NCI-H146 (cell line): ENCODE results near the gene IQCK.
"Not testable (repeated sequence)": the region's sequence is repeated elsewhere in the genome, so short reads cannot be mapped to it uniquely, and the experiment has no call there.

Source experiments
- DNase-seq: peaks from one replicate; lab custom pipeline; 2025; lab: John Stamatoyannopoulos, UW

The IQCK gene

DNA sequence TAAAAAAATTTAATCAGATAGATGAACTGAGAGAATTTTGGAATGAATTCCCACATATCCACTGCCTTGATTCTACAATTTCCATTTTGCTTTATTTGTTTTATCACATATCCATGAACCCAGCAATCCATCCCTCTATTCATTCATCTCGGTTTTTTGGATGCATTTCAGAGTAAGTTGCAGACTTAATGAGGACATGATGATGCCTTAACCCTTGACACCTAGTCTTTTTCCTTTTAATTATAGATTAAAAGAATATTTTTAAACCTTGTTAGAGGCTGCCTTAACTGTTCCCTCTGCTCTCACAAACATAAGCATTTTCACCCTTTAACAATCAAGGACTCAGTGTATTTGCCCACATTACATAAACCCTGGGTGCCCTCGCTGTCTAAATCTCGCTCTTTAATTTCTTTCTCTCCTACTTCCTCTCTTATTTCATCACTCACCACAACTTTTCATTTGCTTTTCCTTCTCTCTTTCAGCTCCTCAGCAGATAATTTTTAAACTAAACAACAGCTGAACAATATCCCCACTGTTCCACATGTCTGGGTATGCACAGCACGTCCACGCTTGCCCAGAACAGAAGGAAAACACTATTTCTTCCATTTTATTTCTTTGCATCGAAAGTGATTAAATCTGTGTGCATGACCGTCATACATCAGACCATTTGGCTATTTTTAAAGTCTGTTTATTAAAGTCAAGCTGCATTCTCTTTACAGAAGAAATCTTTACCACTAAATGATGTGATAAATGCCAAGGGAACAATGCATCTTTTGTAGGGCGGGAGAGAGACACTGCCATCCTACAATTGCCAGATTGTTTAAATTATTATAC, 39.9 kb downstream of the IQCK start:
- DNase-seq = peak; percentile 66

DNA sequence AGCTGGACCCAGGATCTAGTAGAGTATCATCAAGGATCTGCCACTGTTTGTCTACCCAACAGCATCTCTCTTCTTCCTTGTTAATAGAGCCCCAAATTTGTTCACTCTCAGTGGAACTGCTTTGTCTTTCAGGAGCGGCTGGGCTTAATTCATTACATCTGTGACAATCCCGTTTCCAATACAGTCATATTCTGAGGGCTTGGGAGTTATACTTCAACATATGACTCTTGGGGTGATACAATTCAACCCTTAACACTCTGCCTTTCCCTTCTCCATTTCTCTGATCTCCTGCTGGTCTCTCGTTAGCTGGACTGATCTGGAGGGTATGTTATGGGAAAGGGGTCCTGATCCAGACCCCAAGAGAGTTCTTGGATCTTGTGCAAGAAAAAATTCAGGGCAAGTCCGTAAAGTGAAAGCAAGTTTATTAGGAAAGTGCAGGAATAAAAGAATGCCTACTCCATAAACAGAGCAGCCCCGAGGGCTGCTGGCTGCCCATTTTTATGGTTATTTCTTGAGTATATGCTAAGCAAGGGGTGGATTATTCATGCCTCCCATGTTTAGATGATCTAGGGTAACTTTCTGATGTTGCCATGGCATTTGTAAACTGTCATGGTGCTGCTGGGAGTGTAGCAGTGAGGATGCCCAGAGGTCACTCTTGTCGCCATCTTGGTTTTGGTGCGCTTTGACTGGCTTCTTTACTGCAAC, 42.4 kb downstream of the IQCK start:
- DNase-seq = no peak

DNA sequence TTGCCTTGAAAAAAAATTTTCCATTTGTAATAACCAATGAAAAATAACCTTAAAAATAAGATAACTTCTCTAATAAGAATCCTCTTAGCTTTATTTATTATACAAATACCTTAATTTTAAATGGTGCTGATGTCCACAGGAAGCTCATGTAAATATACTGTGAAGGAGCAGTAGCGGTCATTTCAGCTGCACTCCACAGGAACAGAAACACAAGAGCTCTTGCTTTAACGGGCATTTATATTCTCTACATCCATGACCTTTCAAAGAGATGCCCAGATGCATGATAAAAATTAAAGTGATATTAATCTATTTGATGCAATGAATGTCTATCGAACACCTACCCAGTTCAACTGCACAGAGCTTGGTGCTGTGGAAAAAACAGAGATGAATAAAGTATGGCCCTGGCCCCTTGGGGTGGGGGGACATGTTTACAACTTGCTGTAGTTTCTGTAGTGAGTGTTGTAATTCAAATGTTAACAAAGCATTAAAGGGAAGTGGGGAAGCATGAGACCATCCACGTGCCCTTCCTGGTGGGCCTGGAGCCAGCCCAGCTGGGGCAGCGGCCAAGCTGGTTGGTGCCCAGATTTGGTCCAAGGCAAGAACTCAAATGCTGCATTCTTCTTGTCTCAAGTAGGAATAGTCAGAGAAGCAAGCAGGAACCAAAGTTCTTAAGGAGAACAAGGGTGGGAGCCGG, 47.9 kb downstream of the IQCK start:
- DNase-seq = no peak

DNA sequence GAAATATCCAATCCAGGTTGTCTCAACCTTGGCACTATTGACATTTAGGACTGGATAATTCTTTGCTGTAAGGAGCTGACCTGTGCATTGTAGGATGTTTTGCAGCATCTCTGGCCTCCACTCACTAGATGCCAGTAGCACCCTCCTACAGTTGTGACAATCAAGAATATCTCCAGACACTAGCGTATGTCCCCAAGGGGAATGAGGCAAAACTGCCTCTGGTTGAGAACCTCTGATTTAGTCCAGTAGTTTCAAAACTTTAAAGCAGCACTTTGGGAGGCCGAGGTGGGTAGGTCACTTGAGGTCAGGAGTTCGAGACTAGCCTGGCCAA, 48.4 kb downstream of the IQCK start:
- no peak for DNase-seq

DNA sequence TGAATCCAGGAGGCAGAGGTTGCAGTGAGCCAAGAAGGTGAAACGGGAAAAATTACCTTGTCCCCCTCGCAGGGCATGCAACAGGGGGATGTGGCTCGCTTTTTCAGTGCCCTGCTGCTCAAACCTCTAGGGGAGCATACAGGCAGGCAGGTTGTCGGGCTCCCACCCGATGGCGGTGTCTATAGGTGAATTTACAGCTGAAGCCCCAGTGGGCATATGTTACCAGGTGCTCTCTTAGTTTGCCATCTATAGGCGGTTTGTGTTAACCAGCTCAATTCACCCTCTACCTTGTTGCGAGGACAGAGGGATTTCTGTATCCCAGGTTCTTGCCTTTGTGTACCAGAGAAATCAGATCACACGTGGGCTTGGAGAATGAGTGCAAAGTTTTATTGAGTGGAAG, 48.9 kb downstream of the IQCK start:
- no peak for DNase-seq

DNA sequence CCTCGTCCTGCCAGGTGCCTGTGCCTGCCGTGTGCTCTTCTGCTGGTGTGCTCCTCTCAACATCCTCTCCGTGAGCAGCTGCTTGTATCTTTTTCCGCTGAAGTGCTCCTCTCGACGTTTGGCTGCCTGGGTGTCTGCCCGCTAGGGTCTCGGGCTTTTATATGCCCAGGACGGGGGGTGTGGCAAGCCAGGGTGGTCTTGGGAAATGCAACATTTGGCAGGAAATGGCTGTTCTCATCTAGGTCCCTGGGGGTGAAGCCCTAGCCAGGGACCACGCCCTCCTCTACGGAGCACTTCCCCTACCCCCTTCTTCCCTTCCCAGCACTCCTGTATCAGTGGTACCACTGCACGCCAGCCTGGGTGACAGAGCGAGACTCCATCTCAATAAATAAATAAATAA, 49.4 kb downstream of the IQCK start:
- DNase-seq = no peak

GRCh38 chr16:19769239-19769638, 51.2 kb downstream of the IQCK start:
- no peak for DNase-seq

GRCh38 chr16:19771040-19771439, 53.0 kb downstream of the IQCK start:
- DNase-seq = no peak

DNA sequence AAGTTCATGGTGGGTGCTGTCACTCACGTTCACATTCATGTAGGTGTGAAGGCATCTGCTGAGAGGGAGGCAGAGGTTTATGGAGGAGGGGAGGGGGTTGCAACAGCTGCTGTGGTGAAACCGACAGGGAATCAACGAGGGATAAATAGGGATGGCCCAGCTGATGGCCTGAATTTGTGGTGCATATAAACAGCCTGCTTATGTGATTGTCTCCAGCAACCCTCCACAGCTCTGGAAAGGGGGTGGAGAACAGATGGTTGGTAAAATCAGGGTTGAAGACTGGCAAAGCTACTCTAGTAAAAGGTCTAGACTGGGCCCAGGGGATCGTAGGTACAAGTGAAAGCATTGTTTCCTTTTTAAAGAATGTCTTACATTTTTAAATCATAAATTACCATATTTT, 53.7 kb downstream of the IQCK start:
- DNase-seq = no peak

GRCh38 chr16:19774024-19774423, 56.0 kb downstream of the IQCK start:
- no peak for DNase-seq

GRCh38 chr16:19776147-19776546, 58.1 kb downstream of the IQCK start:
- no peak for DNase-seq

DNA sequence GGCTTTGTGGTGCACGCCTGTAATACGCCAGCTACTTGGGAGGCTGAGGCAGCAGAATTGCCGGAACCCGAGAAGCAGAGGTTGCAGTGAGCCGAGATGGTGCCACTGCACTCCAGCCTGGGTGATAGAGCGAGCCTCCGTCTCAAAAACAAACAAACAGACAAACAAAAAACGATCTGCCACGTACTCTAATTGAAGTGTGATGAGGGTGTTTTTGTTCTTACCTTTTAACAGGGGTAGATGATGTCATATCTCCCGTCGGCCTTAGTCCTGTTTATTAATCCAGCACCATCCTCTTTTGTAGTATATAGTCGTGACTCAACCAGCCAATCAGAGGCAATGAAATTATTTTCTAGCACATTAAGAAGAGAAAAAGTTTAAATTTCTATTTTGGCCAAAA, 58.5 kb downstream of the IQCK start:
- DNase-seq = no peak

- no peak for DNase-seq
These were observed 62.2 kb downstream of the IQCK start for GRCh38 chr16:19780321-19780720.

DNA sequence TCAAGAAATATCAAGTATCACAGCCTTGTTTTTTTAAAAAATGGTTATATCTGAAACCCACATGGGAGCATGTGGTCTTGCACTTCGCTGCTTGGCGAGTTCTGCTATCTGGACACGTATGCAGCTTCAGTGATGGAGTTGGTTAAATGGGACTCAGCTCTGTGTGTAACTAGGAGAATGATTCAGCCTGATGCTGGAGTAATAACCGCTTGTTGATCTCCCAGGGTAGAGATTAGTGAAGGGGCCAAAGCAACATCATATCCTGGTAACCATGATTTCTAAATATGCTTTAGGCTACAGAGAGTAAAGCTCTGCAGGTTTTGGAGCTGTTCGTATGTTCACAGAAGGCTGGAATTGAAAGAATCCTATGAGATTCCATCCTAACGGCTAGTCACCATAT, 63.2 kb downstream of the IQCK start:
- no peak for DNase-seq

DNA sequence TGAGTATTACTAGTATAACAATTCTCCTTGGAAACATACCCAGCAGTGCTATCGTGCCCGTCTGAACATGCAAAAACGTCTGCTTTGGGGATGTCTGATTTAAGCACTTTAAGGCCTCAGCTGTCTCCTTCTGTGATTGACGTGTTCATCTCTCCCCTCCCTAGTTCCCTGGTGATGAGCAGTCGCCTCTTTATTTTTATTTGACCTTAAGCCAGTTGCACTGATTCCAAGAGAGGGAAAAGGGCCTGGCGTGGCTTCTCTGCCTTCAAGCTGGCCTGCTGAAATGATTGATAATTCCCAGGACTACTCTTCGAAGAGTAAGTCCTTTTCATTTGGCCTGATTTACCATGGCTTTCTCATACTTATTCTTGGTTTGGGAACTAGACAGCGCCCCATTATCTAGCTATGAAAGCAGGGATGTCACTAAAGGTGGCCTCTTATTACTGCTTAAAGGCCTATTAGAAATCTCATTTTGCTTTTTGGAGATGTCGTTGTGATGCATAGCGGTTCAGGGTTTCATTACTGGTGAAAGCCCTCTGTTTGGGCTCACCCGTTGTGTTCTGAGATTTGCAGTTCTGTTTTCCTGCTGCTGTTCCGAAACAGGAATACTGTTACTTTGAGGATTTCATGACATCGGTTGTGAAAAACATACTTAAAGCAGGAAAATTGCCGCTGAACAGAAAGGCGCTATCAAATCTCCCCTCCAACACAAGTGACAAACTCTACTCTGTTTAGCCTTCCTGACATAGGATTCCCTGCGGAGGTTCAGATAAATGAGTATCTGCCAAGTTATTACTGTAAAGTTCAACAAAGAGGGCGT, 65.5 kb downstream of the IQCK start:
- no peak for DNase-seq

DNA sequence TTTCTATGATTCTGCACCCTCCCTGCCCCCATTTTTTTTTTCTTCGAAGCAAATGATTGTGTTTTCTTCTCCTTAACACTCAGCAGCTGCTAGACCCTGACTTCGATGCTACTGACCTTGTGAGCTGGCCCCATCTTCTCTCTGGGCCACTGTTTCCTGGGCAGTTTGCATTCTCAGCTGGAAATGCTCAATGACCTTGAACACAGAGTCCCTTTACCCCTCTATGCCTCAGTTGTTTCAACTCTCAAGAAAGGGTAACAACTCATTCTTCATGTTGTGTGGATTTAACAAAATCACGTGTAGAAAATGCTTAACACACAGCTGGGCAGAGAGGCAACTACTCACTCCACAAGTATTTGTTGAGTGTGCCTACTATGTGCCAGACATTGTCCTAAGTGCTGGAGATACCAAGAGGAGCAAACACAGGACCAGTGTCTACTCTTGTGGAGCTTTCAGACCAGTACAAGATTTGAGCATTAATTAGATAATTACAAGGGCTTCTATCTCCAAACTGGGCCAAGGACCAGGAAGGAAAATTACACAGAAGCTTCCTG, 66.2 kb downstream of the IQCK start:
- no peak for DNase-seq

DNA sequence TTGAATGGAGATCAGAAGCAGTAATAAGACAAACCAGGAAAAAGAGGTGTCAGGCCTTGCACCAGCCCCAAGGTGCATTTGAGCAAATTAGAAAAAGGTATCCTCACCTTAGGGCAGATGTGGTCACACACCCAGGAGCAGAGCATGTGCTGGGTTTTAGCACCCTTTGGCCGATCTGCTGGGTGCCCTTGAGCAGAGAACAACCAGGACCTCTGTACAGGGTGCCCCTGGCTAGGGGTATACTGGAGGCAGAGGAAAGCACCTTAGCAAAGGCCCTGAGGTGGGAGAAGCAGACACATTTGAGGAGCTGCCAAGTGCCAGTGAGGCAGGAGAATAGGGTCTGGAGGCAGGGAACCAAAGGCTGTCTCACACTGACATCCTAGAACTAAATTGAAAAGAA, 67.0 kb downstream of the IQCK start:
- DNase-seq = no peak

- no peak for DNase-seq
These were observed 67.5 kb downstream of the IQCK start for GRCh38 chr16:19785512-19786130.

DNA sequence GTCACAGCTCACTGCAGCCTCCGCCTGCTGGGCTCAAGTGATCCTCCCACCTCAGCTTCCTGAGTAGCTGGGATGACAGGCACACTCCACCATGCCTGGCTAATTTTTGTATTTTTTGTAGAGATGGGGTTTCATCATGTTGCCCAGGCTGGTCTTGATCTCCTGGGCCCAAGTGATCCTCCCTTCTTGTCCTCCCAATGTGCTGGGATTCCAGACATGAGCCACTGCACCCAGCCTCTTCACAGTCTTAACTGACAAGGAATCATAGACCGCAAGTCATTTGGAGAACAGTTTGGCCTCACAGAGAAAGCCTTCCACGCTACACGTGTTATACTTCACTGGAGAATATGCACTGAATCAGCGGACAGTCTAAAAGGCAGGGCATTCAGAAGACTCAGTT, 83.3 kb downstream of the IQCK start:
- not testable (repeated sequence) for DNase-seq

GRCh38 chr16:19801824-19802223, 83.8 kb downstream of the IQCK start:
- DNase-seq = not testable (repeated sequence)

DNA sequence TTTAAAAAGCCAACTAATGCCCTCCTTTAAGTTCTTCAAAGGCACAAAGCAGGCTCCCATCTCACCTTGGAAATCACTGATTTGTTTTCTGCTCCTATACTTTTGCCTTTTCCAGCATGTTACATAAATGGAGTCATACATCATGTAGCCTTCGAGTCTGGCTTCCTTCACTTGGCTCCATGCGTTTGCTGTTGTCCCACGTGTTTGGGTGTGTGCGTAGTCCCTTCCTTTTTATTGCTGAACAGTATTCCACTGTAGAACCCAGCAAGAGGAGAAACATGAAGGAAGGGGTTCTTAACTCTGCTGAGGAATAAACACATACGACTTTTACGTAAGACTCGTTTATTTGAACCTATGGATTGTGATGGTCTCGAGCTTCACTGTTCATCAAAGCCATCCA, 84.5 kb downstream of the IQCK start:
- DNase-seq = no peak
